ENCODE results near the gene DNAJC25. TPM values are rescaled to one million over a fixed set of nuclear protein-coding genes. Genes with fewer than 3 reads are reported as not detected.

DNAJC25 gene
- total RNA-seq, 1 experiment from 2014 or later = 10.3 TPM

DNA sequence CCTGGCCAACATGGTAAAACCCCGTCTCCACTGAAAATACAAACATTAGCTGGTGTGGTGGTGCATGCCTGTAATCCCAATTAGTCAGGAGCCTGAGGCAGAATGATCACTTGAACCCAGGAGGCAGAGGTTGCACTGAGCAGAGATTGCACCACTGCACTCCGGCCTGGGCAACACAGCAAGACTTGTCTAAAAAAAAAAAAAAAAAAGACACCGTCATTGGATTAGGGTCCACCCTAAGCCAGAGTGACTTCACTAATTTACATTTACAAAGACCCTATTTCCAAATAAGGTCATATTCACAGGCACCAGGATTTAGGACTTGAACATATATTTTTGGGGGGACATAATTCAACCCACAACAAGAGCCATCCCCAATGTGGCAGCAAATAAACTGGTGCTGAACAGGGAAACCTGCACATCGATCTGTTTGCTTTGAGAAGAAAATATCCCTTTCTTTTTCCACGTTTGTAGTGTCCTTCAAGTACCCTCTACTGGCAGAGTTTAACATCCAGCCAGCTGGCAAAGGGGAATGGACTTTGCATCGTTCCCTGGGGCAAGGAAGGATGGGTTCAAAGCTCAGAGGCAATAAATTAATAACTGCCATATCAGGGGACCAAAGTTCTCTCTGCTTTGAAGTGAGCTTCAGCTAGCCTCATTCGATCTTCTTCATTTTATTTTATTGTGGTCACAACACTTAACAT is 3.7 kb upstream of the DNAJC25 start:
- peak; percentile 26 for DNase-seq (ENCODE audit: low spot score)

DNA sequence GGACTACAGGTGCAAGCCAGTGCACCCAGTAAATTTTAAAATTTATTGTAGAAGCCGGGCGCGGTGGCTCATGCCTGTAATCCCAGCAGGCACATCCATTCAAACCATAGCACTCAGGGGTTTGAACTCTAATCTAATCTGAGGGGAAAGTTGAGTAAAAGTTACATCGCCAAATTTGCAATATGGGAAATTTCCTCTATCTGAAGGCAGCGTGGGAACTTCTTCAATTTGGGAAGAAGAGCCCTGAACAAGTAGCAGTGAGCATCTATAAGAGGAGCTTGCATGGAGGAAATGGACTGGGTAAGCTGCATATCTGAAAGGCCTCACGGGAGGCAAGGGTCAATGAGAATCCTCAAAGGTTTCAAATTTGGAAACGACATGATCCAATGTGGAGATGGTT is 2.7 kb upstream of the DNAJC25 start:
- DNase-seq (ENCODE audit: low spot score) = no peak

DNA sequence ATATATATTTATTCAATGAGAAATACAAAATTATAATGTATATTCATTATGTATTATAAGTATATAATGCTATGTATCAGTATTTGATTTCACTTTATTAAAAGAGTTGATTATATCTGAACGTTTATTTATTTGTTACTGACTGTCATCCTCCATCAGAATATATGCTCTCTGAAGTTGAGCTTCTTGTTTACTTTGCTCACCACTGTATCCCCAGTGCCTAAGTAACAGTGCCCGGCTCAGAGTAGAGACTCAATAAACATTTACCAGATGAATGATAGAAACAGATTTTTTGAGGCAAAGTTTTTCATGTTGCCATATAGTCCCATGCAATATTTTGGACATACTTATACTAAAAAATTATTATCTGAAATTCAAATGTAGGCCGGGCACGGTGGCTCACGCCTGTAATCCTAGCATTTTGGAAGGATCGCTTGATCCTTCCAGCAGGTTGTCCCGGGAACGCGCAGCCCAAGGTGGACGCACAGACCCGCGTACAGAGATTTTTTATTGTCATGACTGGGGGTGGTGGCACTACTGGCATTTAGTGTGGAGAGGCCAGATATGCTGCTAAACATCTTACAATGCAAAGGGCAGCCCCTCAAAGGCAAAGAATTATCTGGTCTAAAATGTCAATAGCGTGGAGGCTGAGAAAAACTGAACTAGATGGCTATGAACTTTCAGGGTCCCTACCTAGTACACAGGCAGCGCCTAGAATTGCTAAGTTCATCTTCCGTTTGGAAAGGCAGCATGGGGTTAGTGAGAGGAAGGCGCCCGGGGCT is 761 bp upstream of the DNAJC25 start:
- no peak for DNase-seq (ENCODE audit: low spot score)

DNA sequence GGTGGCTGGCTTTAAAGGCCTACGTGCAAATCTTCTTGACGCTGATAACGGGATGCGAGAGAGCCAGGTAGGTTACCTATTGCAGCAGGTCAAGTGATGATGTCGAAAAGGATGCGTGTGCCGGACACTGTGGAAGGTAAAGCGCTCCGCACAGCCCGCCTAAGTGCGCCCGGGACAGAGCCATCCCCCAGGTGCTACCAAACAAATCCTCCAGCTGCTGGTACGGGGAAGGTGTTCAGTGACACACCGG is 245 bp upstream of the DNAJC25 start:
- DNase-seq (ENCODE audit: low spot score) = no peak

DNA sequence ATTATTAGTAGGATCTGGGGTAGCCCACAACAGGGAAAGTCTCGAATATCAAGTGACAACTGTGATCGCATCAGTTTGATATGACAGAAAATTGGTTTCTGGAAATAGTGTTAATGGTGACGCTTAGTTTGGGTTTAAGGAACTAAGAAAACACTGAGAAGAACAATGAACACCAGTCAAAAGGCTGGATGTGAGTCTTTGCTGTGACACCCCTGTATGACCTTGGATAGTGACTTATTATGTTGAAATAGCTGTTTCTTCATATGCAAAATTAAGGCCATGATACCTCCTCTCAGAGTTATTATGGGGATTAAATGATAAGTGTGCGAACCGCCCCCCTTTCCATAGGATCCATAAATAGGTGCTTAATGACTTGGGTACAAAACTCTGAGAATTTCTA is 926 bp downstream of the DNAJC25 start:
- no peak for DNase-seq (ENCODE audit: low spot score)

DNA sequence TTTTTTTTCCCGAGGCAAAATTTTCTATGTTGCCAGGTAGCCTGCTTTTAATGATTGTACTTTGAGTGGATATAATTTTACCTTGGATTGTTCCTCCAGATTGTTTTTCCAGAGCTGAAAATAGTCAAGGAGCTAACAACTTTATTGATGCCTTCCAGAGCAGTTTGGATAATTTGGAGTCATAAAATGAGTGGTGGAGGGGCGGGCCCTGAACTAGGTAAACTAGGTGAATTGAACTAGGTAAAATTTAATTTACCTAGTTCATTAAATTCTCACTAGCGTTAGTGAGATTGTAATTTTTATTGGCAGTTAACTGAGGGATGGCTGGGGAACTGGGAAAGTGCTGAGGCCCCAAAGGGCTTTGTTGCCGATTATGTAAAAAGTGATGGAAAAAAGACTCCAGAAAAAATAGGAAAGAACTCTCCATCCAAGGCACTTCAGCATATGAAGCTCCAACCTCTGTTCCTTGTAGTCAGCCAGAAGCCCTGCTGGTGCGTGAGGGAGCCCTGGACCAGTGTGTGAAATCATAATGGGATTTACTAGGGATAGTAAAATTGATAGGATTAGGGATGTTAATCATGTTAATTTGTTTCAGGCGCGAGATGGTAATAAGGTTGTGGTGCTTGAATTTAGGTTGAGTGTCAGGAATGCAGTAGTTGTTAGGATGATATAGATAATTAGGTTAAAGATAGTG is 1.7 kb downstream of the DNAJC25 start:
- no peak for DNase-seq (ENCODE audit: low spot score)

DNA sequence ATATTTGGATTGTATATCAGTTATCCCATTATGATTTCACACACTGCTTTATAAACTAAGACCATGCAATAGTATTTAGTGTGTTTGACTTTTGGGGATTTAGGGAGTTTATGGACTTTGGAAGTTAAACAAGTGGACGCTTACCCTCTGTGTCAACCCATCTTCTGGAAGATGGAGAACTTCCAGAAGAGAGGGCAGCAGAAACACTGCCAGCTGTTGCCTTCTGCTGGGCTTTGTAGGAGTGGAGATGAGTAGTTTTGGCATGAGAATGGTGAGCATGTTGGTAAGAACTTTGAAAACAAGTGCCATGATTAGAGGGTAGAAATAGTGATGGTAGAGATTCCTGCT is 2.2 kb downstream of the DNAJC25 start:
- no peak for DNase-seq (ENCODE audit: low spot score)

DNA sequence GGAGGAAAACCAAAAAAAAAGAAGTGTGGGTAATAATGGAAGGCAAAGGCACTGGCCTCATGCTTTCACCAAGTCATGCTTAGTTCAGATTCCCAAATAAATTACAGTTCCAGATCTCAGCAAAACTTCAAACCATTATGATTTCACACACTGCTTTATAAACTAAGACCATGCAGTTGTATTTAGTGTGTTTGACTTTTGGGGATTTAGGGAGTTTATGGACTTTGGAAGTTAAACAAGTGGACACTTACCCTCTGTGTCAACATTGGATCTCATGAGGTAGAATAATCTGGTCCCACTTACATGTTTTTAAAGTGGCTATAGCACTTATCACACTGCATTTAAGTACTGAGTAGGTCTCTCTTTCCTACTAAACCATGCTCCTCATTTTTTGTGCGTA is 3.7 kb downstream of the DNAJC25 start:
- no peak for DNase-seq (ENCODE audit: low spot score)

DNA sequence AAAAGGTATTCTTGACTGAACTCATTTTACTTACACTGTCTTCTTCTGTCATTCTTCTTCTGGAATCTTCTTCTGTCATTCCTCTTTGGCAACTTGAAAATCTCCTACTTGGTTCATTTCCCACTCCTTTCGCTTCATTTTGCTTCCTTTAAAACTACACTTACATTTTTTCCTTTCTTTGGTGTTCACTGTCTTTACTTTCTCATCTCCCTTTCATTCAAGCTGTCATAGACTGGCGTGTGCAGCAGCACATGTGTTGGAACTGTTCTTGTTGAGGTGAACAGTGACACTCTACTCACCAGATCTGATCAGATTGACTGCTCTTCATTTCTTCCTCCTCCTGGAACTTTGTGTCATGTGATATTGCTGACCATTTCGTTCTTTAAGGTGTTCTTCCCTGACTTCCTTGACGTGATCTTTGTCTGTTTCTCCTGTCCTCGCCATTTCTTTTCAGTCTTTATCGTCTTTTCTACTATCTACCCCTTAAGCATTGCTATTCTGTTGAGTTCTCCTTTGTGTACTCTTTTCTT is 6.4 kb downstream of the DNAJC25 start:
- DNase-seq (ENCODE audit: low spot score) = no peak

DNA sequence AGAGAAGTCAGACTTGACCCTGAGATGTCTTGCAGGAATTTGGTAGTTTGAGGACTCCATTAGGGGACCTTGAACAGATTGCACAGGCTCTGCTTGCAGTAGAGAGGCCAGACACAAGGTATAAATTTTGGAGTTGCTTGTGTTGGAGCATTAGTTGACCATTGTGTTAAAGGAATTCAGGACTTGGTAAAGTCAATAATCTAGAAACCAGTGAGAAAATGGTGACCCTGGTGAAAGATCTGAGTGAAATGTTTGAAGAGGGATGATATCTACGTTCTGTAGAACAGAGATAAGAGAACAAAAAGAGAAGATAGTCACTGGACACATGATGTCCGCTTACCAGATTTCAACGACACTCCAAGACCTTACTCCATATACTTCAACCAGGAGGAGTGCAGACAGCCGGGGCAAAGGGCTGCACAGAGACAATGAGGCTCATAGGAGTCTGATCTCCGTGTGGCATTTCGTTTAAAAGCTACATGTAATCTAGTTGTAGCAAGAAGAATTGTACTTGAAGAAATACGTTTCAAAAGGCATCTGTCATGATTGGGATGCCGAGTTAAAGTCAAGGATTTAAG is 13.2 kb downstream of the DNAJC25 start:
- no peak for DNase-seq (ENCODE audit: low spot score)

DNA sequence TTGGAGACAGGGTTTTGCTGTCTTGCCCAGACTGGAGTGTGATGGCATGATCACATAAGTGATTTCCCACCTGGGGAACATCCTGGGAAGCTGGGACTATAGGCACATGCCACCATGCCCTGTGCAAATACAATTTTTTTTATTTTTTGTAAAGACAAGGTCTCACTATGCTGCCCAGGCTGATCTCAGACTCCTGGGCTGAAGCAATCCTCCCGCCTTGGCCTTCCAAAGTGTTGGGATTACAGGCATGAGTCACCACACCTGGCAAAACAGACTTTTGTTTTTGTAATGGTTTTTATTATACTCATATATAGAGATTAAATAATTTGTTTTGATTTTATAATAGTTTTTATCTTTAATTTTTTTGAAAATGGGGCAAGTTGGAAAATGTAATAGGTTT is 14.7 kb downstream of the DNAJC25 start:
- DNase-seq (ENCODE audit: low spot score) = no peak

DNA sequence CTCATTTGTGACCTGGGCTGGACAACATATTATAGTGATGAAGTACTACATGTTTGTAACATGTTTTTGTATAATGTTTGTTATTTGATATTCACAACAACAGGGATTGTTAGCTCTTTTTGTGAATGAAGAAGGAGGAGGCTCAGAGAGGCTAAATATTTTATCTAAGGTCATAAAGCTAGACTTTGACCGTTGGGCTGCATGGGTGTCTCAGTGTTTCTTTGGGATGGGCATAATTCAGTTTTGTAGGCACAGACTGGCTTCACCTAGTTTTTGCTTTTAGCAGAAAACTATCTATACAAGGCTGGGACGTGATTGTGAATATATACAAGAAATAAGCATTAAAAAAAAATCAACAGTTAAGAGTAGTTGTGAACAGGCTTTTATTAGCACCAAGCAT is 15.3 kb downstream of the DNAJC25 start:
- no peak for DNase-seq (ENCODE audit: low spot score)

DNA sequence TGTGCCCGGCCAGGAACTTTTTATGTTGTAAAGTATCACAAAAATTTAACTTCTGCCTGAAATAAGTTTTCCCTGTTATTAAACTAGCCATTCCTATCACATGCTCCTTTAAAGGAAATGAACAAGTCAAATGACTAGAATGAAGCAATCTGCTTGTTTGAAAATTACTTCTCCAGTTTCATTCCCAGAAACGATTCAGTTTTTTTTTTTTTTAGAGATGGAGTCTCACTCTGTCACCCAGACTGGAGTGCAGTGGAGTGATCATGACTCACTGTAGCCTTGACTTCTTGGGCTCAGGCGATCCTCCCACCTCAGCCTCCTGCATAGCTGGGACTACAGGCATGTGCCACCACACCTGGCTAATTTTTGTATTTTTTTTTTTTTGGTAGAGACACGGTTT is 16.9 kb downstream of the DNAJC25 start:
- DNase-seq (ENCODE audit: low spot score) = peak; percentile 26

DNA sequence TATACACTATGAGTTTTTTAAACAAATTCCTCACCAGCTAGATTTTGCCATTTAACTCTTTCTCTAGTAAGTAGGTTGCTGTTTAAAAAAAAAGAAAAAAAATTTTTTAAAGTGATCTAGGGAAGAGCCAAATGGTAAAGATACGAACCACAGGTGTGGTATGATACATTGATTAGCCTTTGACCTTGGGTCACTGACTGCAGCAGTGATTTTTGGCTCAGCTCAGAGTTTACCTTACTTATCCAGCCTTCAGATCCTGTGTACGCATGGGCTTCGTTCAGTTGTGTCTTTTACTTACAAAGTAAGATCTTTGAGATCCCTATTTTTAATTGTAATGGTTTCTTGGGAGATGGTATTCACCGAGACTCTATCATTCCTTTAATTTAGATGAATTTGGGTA is 17.9 kb downstream of the DNAJC25 start:
- DNase-seq (ENCODE audit: low spot score) = no peak

DNA sequence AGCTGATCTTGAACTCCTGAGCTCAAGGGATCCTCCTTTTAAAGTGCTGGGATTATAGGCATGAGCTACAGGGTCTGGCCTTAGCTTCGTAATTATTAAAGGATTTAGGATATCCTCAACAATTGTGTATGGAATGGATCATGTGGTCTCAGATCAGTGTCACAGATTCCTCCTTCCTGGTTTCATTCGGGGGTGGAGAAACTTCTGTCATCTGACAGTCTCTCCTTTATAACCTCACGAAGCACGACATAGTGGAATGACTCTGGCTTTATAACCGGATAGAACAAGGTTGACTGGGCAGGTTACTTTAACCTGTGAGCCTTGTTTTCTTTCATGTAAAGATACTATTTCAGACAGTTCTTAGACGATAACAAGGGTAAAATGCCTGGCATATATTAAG is 25.9 kb downstream of the DNAJC25 start:
- DNase-seq (ENCODE audit: low spot score) = no peak

DNA sequence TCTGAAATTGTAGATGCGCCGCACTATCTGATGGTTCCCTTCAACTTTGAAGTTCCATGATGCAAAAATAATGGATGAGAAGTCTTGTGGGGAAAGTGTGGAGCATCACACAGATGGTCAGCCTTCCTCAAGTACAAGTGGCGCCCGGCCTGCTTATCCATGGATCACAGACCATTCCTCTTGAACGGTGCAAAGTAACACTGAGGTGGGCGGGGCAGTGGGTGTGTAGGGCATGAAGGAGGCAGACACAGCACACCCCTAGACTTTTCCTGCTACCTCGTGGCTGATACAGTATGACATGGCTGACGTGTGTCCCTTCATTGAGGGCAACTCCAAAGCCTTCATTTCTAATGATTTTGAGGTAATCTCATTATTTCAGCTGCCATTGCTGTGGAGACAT is 27.8 kb downstream of the DNAJC25 start:
- DNase-seq (ENCODE audit: low spot score) = no peak

DNA sequence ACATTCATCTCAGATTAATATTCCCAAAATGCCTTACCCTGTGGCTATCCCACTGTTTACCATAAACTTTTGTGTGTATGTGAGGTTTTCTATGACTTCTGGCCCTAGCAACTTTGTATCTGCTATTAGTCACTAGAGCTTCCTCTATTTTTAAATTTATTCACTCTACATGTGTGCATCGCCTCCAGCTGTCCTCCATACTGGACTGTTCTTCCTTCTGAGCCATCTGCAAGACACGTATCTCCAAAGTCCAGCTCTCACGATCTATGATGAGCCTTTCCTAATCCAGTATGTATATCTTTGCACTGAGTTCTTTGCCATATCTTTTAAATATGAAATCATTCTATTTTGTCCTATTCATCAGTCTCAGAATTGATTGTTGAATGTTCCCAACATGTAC is 28.6 kb downstream of the DNAJC25 start:
- no peak for DNase-seq (ENCODE audit: low spot score)

DNA sequence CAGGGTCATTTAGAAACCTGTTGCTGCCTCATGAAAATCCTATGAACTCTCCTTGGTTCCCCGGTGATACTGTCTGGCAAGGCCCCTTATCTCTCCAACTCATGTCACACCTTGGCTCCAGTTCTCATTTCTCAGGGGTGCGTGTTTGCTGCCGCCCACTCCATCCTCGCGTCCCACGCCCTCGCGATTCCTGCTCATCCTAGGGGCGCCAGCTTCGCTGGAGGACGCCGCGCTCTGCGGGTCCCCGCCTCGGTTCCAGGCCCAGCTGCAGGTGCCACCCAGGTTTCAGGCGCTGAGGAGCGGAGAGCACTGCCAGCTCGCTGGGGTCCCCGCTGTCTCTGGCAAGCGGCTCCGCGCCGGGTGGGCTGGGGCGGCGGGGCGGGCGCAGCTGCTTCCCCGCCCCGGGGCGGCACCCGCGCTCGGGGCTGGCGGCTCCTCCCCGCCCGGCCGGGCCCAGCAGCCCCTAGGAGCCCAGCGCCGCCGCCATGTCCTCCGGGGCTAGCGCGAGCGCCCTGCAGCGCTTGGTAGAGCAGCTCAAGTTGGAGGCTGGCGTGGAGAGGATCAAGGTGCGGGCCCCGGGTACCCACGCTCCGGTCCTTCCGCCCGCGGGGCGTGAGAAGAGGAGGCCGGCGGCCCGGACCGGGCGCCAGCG is 30.1 kb downstream of the DNAJC25 start, which contains the start of gene GNG10:
GNG10 (plus strand) TSS at position 456 of the 652 bp plus-strand sequence; CDS start at position 486, 30 bp downstream.
- DNase-seq (ENCODE audit: low spot score) = no peak

DNA sequence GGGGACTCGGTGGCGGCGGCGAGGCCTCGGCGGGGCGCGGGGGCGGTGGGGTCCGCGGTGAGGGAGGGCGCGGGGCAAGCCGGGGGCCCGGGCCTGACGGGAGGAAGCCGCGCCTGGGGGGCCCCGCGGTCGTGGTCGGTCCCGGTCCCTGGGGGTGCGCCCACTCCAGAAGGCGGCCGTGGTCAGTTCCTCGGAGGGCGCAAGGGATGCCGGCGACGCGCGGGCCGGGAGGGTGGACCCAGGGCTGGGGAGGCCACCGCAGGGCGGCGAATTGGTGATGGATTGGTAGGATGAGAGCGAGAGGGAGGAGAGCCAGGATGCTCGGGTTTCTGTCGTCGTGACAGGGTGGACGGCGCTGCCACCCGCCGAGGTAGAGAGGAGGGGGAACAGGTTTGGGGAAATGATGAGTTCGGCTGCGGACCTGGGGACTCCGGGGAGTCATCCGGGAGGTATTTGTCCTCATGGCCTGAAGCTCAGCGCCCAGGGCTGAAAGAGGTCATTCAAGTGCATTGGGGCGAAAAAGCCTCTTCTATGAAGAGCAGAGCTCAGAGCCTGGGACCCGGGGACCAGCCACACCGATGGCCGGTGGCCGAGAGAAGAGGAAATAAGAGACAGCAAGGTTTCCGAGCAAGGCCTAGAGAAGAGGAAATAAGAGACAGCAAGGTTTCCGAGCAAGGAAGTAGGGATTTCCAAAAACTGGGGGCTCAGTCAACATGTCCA is 30.8 kb downstream of the DNAJC25 start:
- no peak for DNase-seq (ENCODE audit: low spot score)

DNA sequence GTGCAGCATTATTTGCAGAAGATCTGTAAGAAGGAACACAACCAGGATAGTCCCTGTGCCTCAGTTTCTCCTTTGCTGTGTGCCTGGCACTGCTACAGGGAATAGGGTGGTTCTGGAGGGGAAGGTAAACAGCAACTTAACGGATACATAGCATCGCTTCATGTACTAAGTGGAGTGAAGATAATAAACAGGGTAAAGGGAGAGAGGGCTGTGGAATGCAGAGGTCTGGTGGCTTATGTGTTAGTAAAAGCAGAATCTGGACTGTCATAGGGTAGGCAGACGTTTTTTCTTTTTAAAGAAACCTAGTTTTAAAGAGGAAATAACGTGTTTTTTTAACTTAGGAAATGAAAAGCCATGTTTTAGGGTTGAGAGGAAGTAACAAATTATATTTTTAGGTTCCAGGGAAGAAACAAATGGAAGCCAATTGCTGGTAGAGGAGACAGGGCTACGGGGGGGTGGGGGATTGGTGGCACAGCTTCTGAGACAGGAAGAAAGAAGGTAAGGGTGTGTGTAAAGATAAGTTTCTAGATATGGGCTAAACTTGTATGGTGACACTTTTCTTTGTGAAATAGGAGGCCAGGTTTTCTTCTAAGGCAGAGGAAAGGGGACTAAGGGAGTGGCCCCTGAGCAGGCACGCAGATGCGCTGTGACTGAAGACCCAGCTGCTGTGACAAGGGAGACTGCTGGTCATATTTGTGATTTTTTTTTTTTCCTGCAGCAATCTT is 31.6 kb downstream of the DNAJC25 start:
- DNase-seq (ENCODE audit: low spot score) = no peak
